Keratinocyte (primary cell): ENCODE data around the gene MAP2K5. TPM values are rescaled to one million over a fixed set of nuclear protein-coding genes. Genes with fewer than 3 reads are reported as not detected.

ENCODE experiments used
- DNase-seq: peaks from one replicate; pipeline ENCODE4 v3.0.0-alpha.2; 2011; ENCODE audit warnings: low read depth, missing footprints, low spot score
- FAIRE-seq: peaks from 2 replicates; lab custom pipeline; 2011; peaks lifted over from hg19 to GRCh38; lab: Jason Lieb, UNC
- H2AFZ ChIP-seq: 2 replicates; pipeline ENCODE4 v1.6.0; 2012; ENCODE audit warnings: low read length, control low read depth, inconsistent platforms; ENCODE audit not compliant: control insufficient read depth
- H3K27ac ChIP-seq: 2 replicates; pipeline ENCODE4 v1.5.1; 2011; ENCODE audit warnings: low read length; ENCODE audit not compliant: control insufficient read depth, insufficient read depth
- H3K27me3 ChIP-seq: 3 replicates; pipeline ENCODE4 v1.6.0; 2011; ENCODE audit warnings: low read length; ENCODE audit not compliant: control insufficient read depth, insufficient read depth; ENCODE audit errors: extremely low read depth
- H3K36me3 ChIP-seq, 2 experiments: 2 replicates in 1 of 2; 3 replicates in 1 of 2; pipeline ENCODE4 v1.5.1; 2011; ENCODE audit warnings: low read length in 2 of 2, mild to moderate bottlenecking in 1 of 2; ENCODE audit not compliant: control insufficient read depth in 2 of 2, insufficient read depth in 2 of 2; ENCODE audit errors: extremely low read depth in 1 of 2
- H3K4me1 ChIP-seq: 3 replicates; pipeline ENCODE4 v1.5.1; 2011; ENCODE audit warnings: low read length; ENCODE audit not compliant: control insufficient read depth, insufficient read depth; ENCODE audit errors: extremely low read depth
- H3K4me2 ChIP-seq: 3 replicates; pipeline ENCODE4 v1.6.0; 2011; ENCODE audit warnings: low read depth, low read length; ENCODE audit not compliant: control insufficient read depth, insufficient read depth; ENCODE audit errors: extremely low read depth
- H3K4me3 ChIP-seq, 3 experiments: fragments of 200-600 bp in 1 of 3; sonication (generic) in 1 of 3; 2 replicates in 2 of 3; 3 replicates in 1 of 3; pipeline ENCODE4 v1.5.1; 2011 to 2016; ENCODE audit warnings: low read length in 3 of 3, mild to moderate bottlenecking in 3 of 3, control low read depth in 2 of 3, inconsistent platforms in 1 of 3, low read depth in 1 of 3, mixed read lengths in 1 of 3, mixed run types in 1 of 3, moderate library complexity in 1 of 3; ENCODE audit not compliant: control insufficient read depth in 2 of 3, insufficient read depth in 2 of 3; ENCODE audit errors: extremely low read depth in 1 of 3
- H3K79me2 ChIP-seq: 2 replicates; pipeline ENCODE4 v1.6.0; 2012; ENCODE audit warnings: low read length; ENCODE audit not compliant: control insufficient read depth, insufficient read depth
- H3K9ac ChIP-seq: 3 replicates; pipeline ENCODE4 v1.6.0; 2011; ENCODE audit warnings: low read length; ENCODE audit not compliant: control insufficient read depth, insufficient read depth; ENCODE audit errors: extremely low read depth
- H3K9me1 ChIP-seq: 3 replicates; pipeline ENCODE4 v1.6.0; 2011; ENCODE audit warnings: low read length; ENCODE audit not compliant: control insufficient read depth, insufficient read depth; ENCODE audit errors: extremely low read depth
- H3K9me3 ChIP-seq: 2 replicates; pipeline ENCODE4 v1.5.1; 2012; ENCODE audit warnings: low read depth, low read length; ENCODE audit not compliant: control insufficient read depth
- H4K20me1 ChIP-seq: 3 replicates; pipeline ENCODE4 v1.6.0; 2011; ENCODE audit warnings: low read length; ENCODE audit not compliant: control insufficient read depth, insufficient read depth; ENCODE audit errors: extremely low read depth
- EZH2 ChIP-seq: IDR thresholded peaks from one replicate; pipeline ENCODE4 v1.6.1; 2012; ENCODE audit warnings: inconsistent platforms, mild to moderate bottlenecking, low read length, moderate library complexity
- dilution Hi-C: fragments of 300-500 bp; cut with MboI; formaldehyde crosslinking; loops from one replicate; pipeline ENCODE4 v1.7.0; 2020; ENCODE audit warnings: low sequenced_read_pairs; ENCODE audit not compliant: extremely low pct_ligation_motif_present
- polyA plus RNA-seq, 5 experiments: library from polyadenylated mRNA; depleted of rRNA in 3 of 5; stranded (reverse) in 3 of 5; stranded (forward) in 1 of 5; unstranded in 1 of 5; fragments of >200 nt; gene quantifications; 1 replicate in 1 of 5; 2 replicates in 3 of 5; 3 replicates in 1 of 5; pipeline versions ENCODE4 v1.2.1 to v1.2.3, GENCODE V29; 2011 to 2012; ENCODE audit warnings: missing spikeins in 2 of 5, low read depth in 1 of 5, low replicate concordance in 1 of 5
- TF ChIP-seq, protein P1 (sequence below), 3 experiments: IDR thresholded peaks in 1 of 3; conservative IDR thresholded peaks in 1 of 3; optimal IDR thresholded peaks in 1 of 3; 2 replicates in 2 of 3; 3 replicates in 1 of 3; pipeline versions ENCODE3 to v1.5.1; 2011; ENCODE audit warnings: low read length in 3 of 3, mild to moderate bottlenecking in 3 of 3, moderate library complexity in 2 of 3, control low read depth in 1 of 3, inconsistent platforms in 1 of 3; ENCODE audit not compliant: insufficient read depth in 2 of 3; ENCODE audit errors: extremely low read depth in 1 of 3

The MAP2K5 gene
- polyA plus RNA-seq, 1 donor (not counting 4 experiments of a cell fraction or from before 2014, with no cell fraction given): 3.6 TPM

DNA sequence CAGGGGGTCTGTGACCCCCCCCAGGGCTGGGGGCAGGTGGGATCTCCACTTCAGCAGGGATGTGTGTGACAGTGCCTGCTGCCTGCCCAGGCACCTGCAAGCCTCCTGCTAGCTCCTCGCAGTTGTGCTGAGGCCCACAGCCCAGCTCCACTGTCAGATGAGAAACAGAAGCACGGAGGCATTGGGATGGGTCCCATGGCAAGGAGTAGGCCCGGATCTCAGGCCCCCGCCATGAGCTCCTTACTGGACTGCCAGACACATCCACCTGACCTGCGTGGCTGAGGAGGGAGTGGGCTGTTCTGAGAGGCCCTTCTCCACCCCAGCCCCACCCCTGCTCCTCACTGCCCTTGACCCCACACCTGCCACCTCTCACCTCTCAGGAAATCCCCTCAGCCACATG, 264.6 kb downstream of the MAP2K5 start:
- TF ChIP-seq EZH2: no peak
- TF ChIP-seq, protein P1, sequence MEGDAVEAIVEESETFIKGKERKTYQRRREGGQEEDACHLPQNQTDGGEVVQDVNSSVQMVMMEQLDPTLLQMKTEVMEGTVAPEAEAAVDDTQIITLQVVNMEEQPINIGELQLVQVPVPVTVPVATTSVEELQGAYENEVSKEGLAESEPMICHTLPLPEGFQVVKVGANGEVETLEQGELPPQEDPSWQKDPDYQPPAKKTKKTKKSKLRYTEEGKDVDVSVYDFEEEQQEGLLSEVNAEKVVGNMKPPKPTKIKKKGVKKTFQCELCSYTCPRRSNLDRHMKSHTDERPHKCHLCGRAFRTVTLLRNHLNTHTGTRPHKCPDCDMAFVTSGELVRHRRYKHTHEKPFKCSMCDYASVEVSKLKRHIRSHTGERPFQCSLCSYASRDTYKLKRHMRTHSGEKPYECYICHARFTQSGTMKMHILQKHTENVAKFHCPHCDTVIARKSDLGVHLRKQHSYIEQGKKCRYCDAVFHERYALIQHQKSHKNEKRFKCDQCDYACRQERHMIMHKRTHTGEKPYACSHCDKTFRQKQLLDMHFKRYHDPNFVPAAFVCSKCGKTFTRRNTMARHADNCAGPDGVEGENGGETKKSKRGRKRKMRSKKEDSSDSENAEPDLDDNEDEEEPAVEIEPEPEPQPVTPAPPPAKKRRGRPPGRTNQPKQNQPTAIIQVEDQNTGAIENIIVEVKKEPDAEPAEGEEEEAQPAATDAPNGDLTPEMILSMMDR (optimal IDR thresholded peaks at IDR 0.05 in 1 of 3, IDR thresholded peaks at IDR 0.05 in 1 of 3, conservative IDR thresholded peaks at IDR 0.05 in 1 of 3; ENCODE audit: extremely low read depth in 1 of 3, insufficient read depth in 2 of 3, low read length in 3 of 3): no peak
- H3K27me3 ChIP-seq: no peaks in the 10 kb centered on the region

DNA sequence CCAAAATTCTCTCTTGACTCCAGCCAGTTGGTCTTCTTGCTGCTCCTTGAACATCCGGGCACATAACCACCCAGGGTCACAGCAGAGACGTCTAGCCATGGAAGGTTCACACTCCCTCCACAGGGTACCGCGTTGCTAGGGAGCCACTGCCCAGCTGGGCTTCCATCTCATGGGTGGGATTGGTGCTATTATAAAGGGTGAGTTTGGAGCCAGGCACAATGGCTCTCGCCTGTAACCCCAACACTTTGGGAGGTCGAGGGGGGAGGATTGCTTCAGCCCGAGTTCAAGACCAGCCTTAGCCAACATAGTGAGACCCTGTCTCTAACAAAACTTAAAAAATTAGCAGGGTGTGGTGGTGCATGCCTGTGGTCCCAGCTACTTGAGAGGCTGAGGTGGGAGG, 265.3 kb downstream of the MAP2K5 start:
- no peak for FAIRE-seq

More for the DNA sequence above, 264.6 kb downstream of the MAP2K5 start:
- no peaks in the 10 kb centered on the region for H3K36me3 ChIP-seq
- H3K9me3 ChIP-seq: no peaks in the 10 kb centered on the region
- no peaks in the 10 kb centered on the region for H3K79me2 ChIP-seq
- DNase-seq (no peak), FAIRE-seq (no peak)
- dilution Hi-C loops: no loop called here
- no peak overlapping the region for H3K4me2 ChIP-seq
- H3K4me3 ChIP-seq: no peak overlapping the region
- H3K9ac ChIP-seq: no peak overlapping the region
- no peaks in the 10 kb centered on the region for H3K9me1 ChIP-seq
- no peaks in the 10 kb centered on the region for H4K20me1 ChIP-seq
- H3K27ac ChIP-seq: no peak overlapping the region
- H2AFZ ChIP-seq: no peak overlapping the region
- H3K4me1 ChIP-seq: no peaks in the 10 kb centered on the region

More for the DNA sequence above, 265.3 kb downstream of the MAP2K5 start:
- Histone ChIP-seq H3K79me2 (no peaks in the 10 kb centered on the region), H3K27me3 (no peaks in the 10 kb centered on the region), H3K4me2 (no peak overlapping the region), H3K9me1 (no peaks in the 10 kb centered on the region), H3K27ac (no peak overlapping the region), H3K9ac (no peak overlapping the region), H3K4me1 (no peaks in the 10 kb centered on the region), H3K36me3 (no peaks in the 10 kb centered on the region), H3K9me3 (no peaks in the 10 kb centered on the region), H2AFZ (no peak overlapping the region), H3K4me3 (no peak overlapping the region), H4K20me1 (no peaks in the 10 kb centered on the region)
- TF ChIP-seq EZH2: no peak
- TF ChIP-seq, protein P1 (optimal IDR thresholded peaks at IDR 0.05 in 1 of 3, IDR thresholded peaks at IDR 0.05 in 1 of 3, conservative IDR thresholded peaks at IDR 0.05 in 1 of 3; ENCODE audit: extremely low read depth in 1 of 3, insufficient read depth in 2 of 3, low read length in 3 of 3): no peak
- dilution Hi-C loops: no loop called here
- no peak for DNase-seq
